GM04503 (cell line): ENCODE measurements around the gene CDH4.

ENCODE experiments used
- DNase-seq: peaks from one replicate; pipeline ENCODE4 v3.0.0-alpha.2; 2012; ENCODE audit warnings: low read depth

CDH4 gene

GRCh38 chr20:61673152-61673847, 421.2 kb downstream of the CDH4 start:
- no peak for DNase-seq

GRCh38 chr20:61674121-61674520, 422.1 kb downstream of the CDH4 start:
- no peak for DNase-seq

GRCh38 chr20:61674688-61675087, 422.6 kb downstream of the CDH4 start:
- no peak for DNase-seq

GRCh38 chr20:61677928-61678327, 425.9 kb downstream of the CDH4 start:
- no peak for DNase-seq

- DNase-seq: no peak
Measured at GRCh38 chr20:61678437-61678836, 426.4 kb downstream of the CDH4 start.

GRCh38 chr20:61679473-61679872, 427.4 kb downstream of the CDH4 start:
- no peak for DNase-seq

GRCh38 chr20:61680096-61680495, 428.0 kb downstream of the CDH4 start:
- no peak for DNase-seq

- DNase-seq: no peak
Measured at GRCh38 chr20:61682114-61682995, 430.3 kb downstream of the CDH4 start.

GRCh38 chr20:61682996-61683681, 431.1 kb downstream of the CDH4 start:
- DNase-seq: no peak

GRCh38 chr20:61683721-61684120, 431.7 kb downstream of the CDH4 start:
- DNase-seq: no peak

- DNase-seq: no peak
Measured at GRCh38 chr20:61684136-61684535, 432.1 kb downstream of the CDH4 start.

- DNase-seq: no peak
Measured at GRCh38 chr20:61684583-61685235, 432.6 kb downstream of the CDH4 start.

GRCh38 chr20:61685462-61685861, 433.4 kb downstream of the CDH4 start:
- no peak for DNase-seq

- no peak for DNase-seq
Measured at GRCh38 chr20:61686051-61686936, 434.2 kb downstream of the CDH4 start.

- DNase-seq: no peak
Measured at GRCh38 chr20:61688411-61688810, 436.4 kb downstream of the CDH4 start.

- DNase-seq: no peak
Measured at GRCh38 chr20:61690150-61690549, 438.1 kb downstream of the CDH4 start.

- no peak for DNase-seq
Measured at GRCh38 chr20:61690993-61691838, 439.2 kb downstream of the CDH4 start.

- no peak for DNase-seq
Measured at GRCh38 chr20:61691978-61692377, 439.9 kb downstream of the CDH4 start.

GRCh38 chr20:61692479-61692878, 440.4 kb downstream of the CDH4 start:
- DNase-seq: no peak

GRCh38 chr20:61693055-61693600, 441.1 kb downstream of the CDH4 start:
- no peak for DNase-seq
